Mesenchymal stem cell (in vitro differentiated cells and primary cell): Measurements from ENCODE around the gene ZNF182.
A peak's percentile ranks its signal among the peaks of the same experiment; 100 is the strongest.

ENCODE experiments used
- DNase-seq: peaks from one replicate; pipeline ENCODE4 v3.0.0-alpha.2; 2013
- H2AFZ ChIP-seq: one replicate; pipeline ENCODE4 v1.6.1; 2013; ENCODE audit warnings: low read depth, mild to moderate bottlenecking, control low read depth, inconsistent platforms, low read length, moderate library complexity
- H2AK5ac ChIP-seq: 2 replicates; pipeline ENCODE4 v1.6.1; 2013; ENCODE audit warnings: low read length, moderate library complexity, mild to moderate bottlenecking, inconsistent platforms; ENCODE audit not compliant: severe bottlenecking
- H2BK120ac ChIP-seq: one replicate; pipeline ENCODE4 v1.6.1; 2013; ENCODE audit warnings: low read depth, mild to moderate bottlenecking, inconsistent platforms, low read length, moderate library complexity
- H2BK12ac ChIP-seq, 2 experiments: one replicate each; pipeline ENCODE4 v1.6.1; 2013; ENCODE audit warnings: inconsistent platforms in 2 of 2, low read length in 2 of 2, mild to moderate bottlenecking in 2 of 2, moderate library complexity in 2 of 2, control low read depth in 1 of 2
- H2BK15ac ChIP-seq: one replicate; pipeline ENCODE4 v1.6.1; 2013; ENCODE audit warnings: mild to moderate bottlenecking, low read depth, inconsistent platforms; ENCODE audit not compliant: poor library complexity, severe bottlenecking
- H2BK5ac ChIP-seq: 2 replicates; pipeline ENCODE4 v1.6.1; 2013; ENCODE audit warnings: low read depth, mild to moderate bottlenecking, low read length, control low read depth, inconsistent platforms; ENCODE audit not compliant: poor library complexity, severe bottlenecking
- H3K14ac ChIP-seq, 2 experiments: one replicate each; pipeline ENCODE4 v1.6.1; 2013; ENCODE audit warnings: inconsistent platforms in 2 of 2, low read length in 2 of 2, control low read depth in 1 of 2, mild to moderate bottlenecking in 1 of 2, moderate library complexity in 1 of 2
- H3K18ac ChIP-seq, 2 experiments: one replicate each; pipeline ENCODE4 v1.6.1; 2013; ENCODE audit warnings: inconsistent platforms in 2 of 2, low read length in 2 of 2, control low read depth in 1 of 2, low read depth in 1 of 2, mild to moderate bottlenecking in 1 of 2
- H3K23ac ChIP-seq, 2 experiments: one replicate each; pipeline ENCODE4 v1.6.1; 2013; ENCODE audit warnings: inconsistent platforms in 2 of 2, low read length in 2 of 2, mild to moderate bottlenecking in 2 of 2, moderate library complexity in 2 of 2, control low read depth in 1 of 2
- H3K27ac ChIP-seq: 2 replicates; pipeline ENCODE4 v1.5.1; 2013; ENCODE audit warnings: mild to moderate bottlenecking, moderate library complexity, low read length, control low read depth, inconsistent platforms; ENCODE audit not compliant: poor library complexity, severe bottlenecking
- H3K27me3 ChIP-seq, 2 experiments: 2 replicates each; pipeline versions ENCODE4 v1.6.1 to v1.7.0; 2013; ENCODE audit warnings: low read length in 2 of 2, mild to moderate bottlenecking in 2 of 2, moderate library complexity in 2 of 2, control low read depth in 1 of 2, inconsistent platforms in 1 of 2; ENCODE audit not compliant: control insufficient read depth in 1 of 2, insufficient read depth in 1 of 2
- H3K36me3 ChIP-seq, 2 experiments: 2 replicates each; pipeline versions ENCODE4 v1.6.1 to v1.7.0; 2013; ENCODE audit warnings: low read length in 2 of 2, control low read depth in 1 of 2, inconsistent platforms in 1 of 2, low read depth in 1 of 2, mild to moderate bottlenecking in 1 of 2; ENCODE audit not compliant: insufficient read depth in 2 of 2, control insufficient read depth in 1 of 2
- H3K4ac ChIP-seq, 2 experiments: one replicate each; pipeline ENCODE4 v1.6.1; 2013; ENCODE audit warnings: inconsistent platforms in 2 of 2, low read length in 2 of 2, mild to moderate bottlenecking in 2 of 2, moderate library complexity in 2 of 2, control low read depth in 1 of 2, low read depth in 1 of 2
- H3K4me1 ChIP-seq: 2 replicates; pipeline ENCODE4 v1.6.1; 2013; ENCODE audit warnings: low read depth, low read length, control low read depth; ENCODE audit not compliant: control insufficient read depth, insufficient read depth
- H3K4me2 ChIP-seq: 2 replicates; pipeline ENCODE4 v1.6.1; 2013; ENCODE audit warnings: low read length, mild to moderate bottlenecking, inconsistent platforms; ENCODE audit not compliant: poor library complexity, severe bottlenecking
- H3K4me3 ChIP-seq, 2 experiments: 2 replicates each; pipeline versions ENCODE4 v1.5.1 to v1.7.0; 2013; ENCODE audit warnings: low read length in 2 of 2, mild to moderate bottlenecking in 2 of 2, control low read depth in 1 of 2, low read depth in 1 of 2; ENCODE audit not compliant: insufficient read depth in 1 of 2
- H3K79me1 ChIP-seq: replicated peaks from 2 replicates; pipeline ENCODE4 v1.6.1; 2013; ENCODE audit warnings: mild to moderate bottlenecking, control low read depth, low read length, inconsistent platforms; ENCODE audit not compliant: poor library complexity, severe bottlenecking
- H3K9ac ChIP-seq: 2 replicates; pipeline ENCODE4 v1.7.0; 2013; ENCODE audit warnings: mild to moderate bottlenecking, low read length, moderate library complexity
- H3K9me3 ChIP-seq: 2 replicates; pipeline ENCODE4 v1.7.0; 2013; ENCODE audit warnings: mild to moderate bottlenecking, low read length; ENCODE audit not compliant: control insufficient read depth
- H4K8ac ChIP-seq: one replicate; pipeline ENCODE4 v1.6.1; 2013; ENCODE audit warnings: inconsistent platforms, mild to moderate bottlenecking, low read length, moderate library complexity
- H4K91ac ChIP-seq: one replicate; pipeline ENCODE4 v1.6.1; 2013; ENCODE audit warnings: mild to moderate bottlenecking, low read length, inconsistent platforms
- WGBS: methylation state at CpG from one replicate; pipeline ENCODE4 v1.1.7; 2013; ENCODE audit warnings: mixed read lengths; 5-methylcytosine and 5-hydroxymethylcytosine counted together

ZNF182 gene

GRCh38 chrX:48002319-48002718, 1.5 kb downstream of the ZNF182 start:
- no CpG with 5 or more reads among the region's 3 CpGs for WGBS
- peak; percentile 4 for DNase-seq
- H2BK120ac ChIP-seq = no peak overlapping the region

GRCh38 chrX:48001260-48001659, 2.5 kb downstream of the ZNF182 start:
- Histone ChIP-seq H2BK120ac (no peak overlapping the region), H4K91ac (no peak overlapping the region), H3K4me2 (no peak overlapping the region), H3K4me1 (no peaks in the 10 kb centered on the region), H4K8ac (no peak overlapping the region), H3K36me3 (peaks cover 6% of the 10 kb centered on the region in 2 experiments), H3K27me3 (no peaks in the 10 kb centered on the region), H3K23ac (no peak overlapping the region), H3K14ac (no peak overlapping the region), H3K27ac (no peak overlapping the region), H3K4ac (no peak overlapping the region), H3K79me1 (peaks cover 2% of the 10 kb centered on the region), H2AFZ (no peak overlapping the region), H2AK5ac (no peak overlapping the region), H3K9ac (no peak overlapping the region), H2BK5ac (no peak overlapping the region), H2BK15ac (no peak overlapping the region), H3K18ac (no peak overlapping the region), H3K4me3 (no peak overlapping the region), H3K9me3 (peaks cover 23% of the 10 kb centered on the region), H2BK12ac (no peak overlapping the region)
- DNase-seq = no peak
- 100% methylated on average over 1 of the region's 3 CpGs for WGBS

More at GRCh38 chrX:48002319-48002718, 1.5 kb downstream of the ZNF182 start:
- H3K27me3 ChIP-seq = no peaks in the 10 kb centered on the region
- peak overlapping the region; percentile 93 for H3K9ac ChIP-seq
- H4K91ac ChIP-seq = no peak overlapping the region
- no peaks in the 10 kb centered on the region for H3K79me1 ChIP-seq
- H3K18ac ChIP-seq = no peak overlapping the region
- H2AK5ac ChIP-seq = no peak overlapping the region
- no peak overlapping the region for H2BK12ac ChIP-seq
- no peak overlapping the region for H2BK15ac ChIP-seq
- H2BK5ac ChIP-seq = no peak overlapping the region
- H3K4me1 ChIP-seq = no peaks in the 10 kb centered on the region
- no peak overlapping the region for H3K27ac ChIP-seq
- H4K8ac ChIP-seq = no peak overlapping the region
- H3K4me3 ChIP-seq = peak overlapping the region in 1 of 2 experiments; percentile 90
- no peaks in the 10 kb centered on the region for H3K36me3 ChIP-seq
- no peak overlapping the region for H3K23ac ChIP-seq
- no peak overlapping the region for H3K4me2 ChIP-seq
- no peak overlapping the region for H2AFZ ChIP-seq
- no peak overlapping the region for H3K4ac ChIP-seq
- no peak overlapping the region for H3K14ac ChIP-seq
- peaks cover 16% of the 10 kb centered on the region for H3K9me3 ChIP-seq

- no peak for DNase-seq
- Histone ChIP-seq H3K27ac (no peak overlapping the region), H2BK15ac (no peak overlapping the region), H3K23ac (no peak overlapping the region), H3K14ac (no peak overlapping the region), H2BK120ac (no peak overlapping the region), H4K91ac (no peak overlapping the region), H2BK5ac (no peak overlapping the region), H3K4ac (no peak overlapping the region), H3K4me3 (no peak overlapping the region), H3K18ac (no peak overlapping the region), H2BK12ac (no peak overlapping the region), H3K79me1 (peaks cover 9% of the 10 kb centered on the region), H3K9ac (no peak overlapping the region), H3K27me3 (no peaks in the 10 kb centered on the region), H3K9me3 (peaks cover 82% of the 10 kb centered on the region), H3K4me1 (no peaks in the 10 kb centered on the region), H3K36me3 (peaks cover 17 to 28% of the 10 kb centered on the region in 2 experiments), H4K8ac (no peak overlapping the region), H2AK5ac (no peak overlapping the region), H2AFZ (no peak overlapping the region), H3K4me2 (no peak overlapping the region)
- no CpG with 5 or more reads among the region's 2 CpGs for WGBS
These were observed 11.1 kb downstream of the ZNF182 start for GRCh38 chrX:47992669-47993068.

GRCh38 chrX:47992095-47992380, 11.8 kb downstream of the ZNF182 start:
- Histone ChIP-seq H2AFZ (no peak overlapping the region), H3K27me3 (no peaks in the 10 kb centered on the region), H3K4ac (no peak overlapping the region), H3K4me3 (no peak overlapping the region), H3K14ac (no peak overlapping the region), H2BK5ac (no peak overlapping the region), H3K23ac (no peak overlapping the region), H4K91ac (no peak overlapping the region), H3K79me1 (peaks cover 8% of the 10 kb centered on the region), H2BK15ac (no peak overlapping the region), H3K9ac (no peak overlapping the region), H3K27ac (no peak overlapping the region), H2AK5ac (no peak overlapping the region), H3K4me2 (no peak overlapping the region), H3K36me3 (peaks cover 23 to 28% of the 10 kb centered on the region in 2 experiments), H3K18ac (no peak overlapping the region), H3K4me1 (no peaks in the 10 kb centered on the region), H3K9me3 (peaks cover 88% of the 10 kb centered on the region), H4K8ac (no peak overlapping the region), H2BK120ac (no peak overlapping the region), H2BK12ac (no peak overlapping the region)
- 79% methylated on average over 1 of the region's 1 CpG for WGBS
- DNase-seq = no peak
